Spleen (tissue), 3 donors: Measurements from ENCODE around the gene PBX1.

Experiments used
- POLR2A ChIP-seq, 3 donors: fragments of 450-650 bp; IDR thresholded peaks; one replicate each; pipeline ENCODE4 v1.5.1; 2017; ENCODE audit warnings: antibody characterized with exemption in 3 of 3, mild to moderate bottlenecking in 1 of 3
- POLR2AphosphoS5 ChIP-seq, 3 donors: sonication (generic); formaldehyde crosslinking; IDR thresholded peaks; one replicate each; pipeline ENCODE4 v1.5.1; 2017; ENCODE audit warnings: antibody characterized with exemption in 3 of 3

DNA sequence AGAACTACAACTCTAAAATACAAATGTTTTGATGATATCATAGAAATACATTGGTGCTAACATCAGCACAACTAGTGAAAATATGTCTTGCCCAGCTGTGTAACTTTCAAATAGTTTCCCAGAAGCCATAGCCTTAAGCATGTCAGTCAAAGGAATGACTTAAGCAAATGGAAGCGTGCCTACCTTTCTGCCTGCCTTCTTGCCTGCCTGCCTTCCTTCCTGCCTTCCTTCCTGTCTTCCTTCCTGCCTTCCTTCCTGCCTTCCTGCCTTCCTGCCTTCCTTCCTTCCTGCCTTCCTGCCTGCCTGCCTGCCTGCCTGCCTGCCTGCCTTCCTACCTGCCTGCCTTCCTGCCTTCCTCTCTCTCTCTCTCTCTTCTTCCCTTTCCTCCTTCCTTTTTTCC lies 104.0 kb downstream of the PBX1 start:
- no peak for TF ChIP-seq POLR2A (IDR thresholded peaks at IDR 0.05)
- no peak for TF ChIP-seq POLR2AphosphoS5 (IDR thresholded peaks at IDR 0.05)
